PC-9 (cell line): ENCODE data around the gene AUP1. TPM values are rescaled to one million over a fixed set of nuclear protein-coding genes. Genes with fewer than 3 reads are reported as not detected.

Experiments
- BruUV-seq: library from RNA; stranded (reverse); fragments of 400-500 nt; replicated peaks from 2 replicates; lab custom pipeline; 2021; lab: Mats Ljungman, UMichigan
- CTCF ChIA-PET: fragments of 300-600 bp; sonication (Branson Sonifier 250); formaldehyde crosslinking; loops from one replicate; lab custom pipeline; 2022; ENCODE audit warnings: antibody characterized with exemption; lab: Charles Lee
- POLR2A ChIA-PET: fragments of 300-600 bp; sonication (Branson Sonifier 250); formaldehyde crosslinking; loops from one replicate; lab custom pipeline; 2022; ENCODE audit warnings: antibody characterized with exemption; ENCODE audit not compliant: unreplicated experiment; lab: Charles Lee
- DNase-seq, 2 experiments: peaks; one replicate each; pipeline versions ENCODE4 v3.0.0 to v3.0.0-alpha.2; 2015 to 2022; ENCODE audit warnings: mixed read lengths in 1 of 2
- H2AFZ ChIP-seq: fragments of 200-600 bp; sonication (generic); 2 replicates; pipeline ENCODE4 v1.8.1; 2017; ENCODE audit warnings: antibody characterized with exemption
- H3F3A ChIP-seq: fragments of 200-600 bp; sonication (generic); 2 replicates; pipeline ENCODE4 v1.8.1; 2017; ENCODE audit warnings: antibody characterized with exemption, mild to moderate bottlenecking, low read depth; ENCODE audit not compliant: insufficient read depth
- H3K27ac ChIP-seq: fragments of 200-600 bp; sonication (generic); 2 replicates; pipeline ENCODE4 v1.6.1; 2016; ENCODE audit warnings: mixed run types
- H3K27me3 ChIP-seq: fragments of 200-600 bp; sonication (generic); 2 replicates; pipeline ENCODE4 v1.6.1; 2016; ENCODE audit warnings: low read depth, mixed run types; ENCODE audit not compliant: insufficient read depth
- H3K36me3 ChIP-seq: fragments of 200-600 bp; sonication (generic); 2 replicates; pipeline ENCODE4 v1.6.1; 2016; ENCODE audit warnings: low read depth, mixed run types
- H3K4me1 ChIP-seq: fragments of 200-600 bp; sonication (generic); replicated peaks from 2 replicates; pipeline ENCODE4 v1.6.1; 2016; ENCODE audit warnings: mixed run types; ENCODE audit not compliant: insufficient read depth
- H3K4me2 ChIP-seq: fragments of 200-600 bp; sonication (generic); 2 replicates; pipeline ENCODE4 v1.6.1; 2017; ENCODE audit warnings: mixed run types
- H3K4me3 ChIP-seq: fragments of 200-600 bp; sonication (generic); 2 replicates; pipeline ENCODE4 v1.6.1; 2016; ENCODE audit warnings: mixed run types
- H3K79me2 ChIP-seq: fragments of 200-600 bp; sonication (generic); 2 replicates; pipeline ENCODE4 v1.6.1; 2017; ENCODE audit warnings: low read depth, mixed run types
- H3K9me2 ChIP-seq: fragments of 200-600 bp; sonication (generic); 2 replicates; pipeline ENCODE4 v1.8.1; 2017; ENCODE audit warnings: mild to moderate bottlenecking; ENCODE audit not compliant: insufficient read depth
- H3K9me3 ChIP-seq: fragments of 200-600 bp; sonication (generic); 2 replicates; pipeline ENCODE4 v1.8.1; 2016; ENCODE audit warnings: low read depth; ENCODE audit not compliant: insufficient read depth
- H4K20me1 ChIP-seq: fragments of 200-600 bp; sonication (generic); 2 replicates; pipeline ENCODE4 v1.8.1; 2017; ENCODE audit not compliant: insufficient read depth
- EZH2 ChIP-seq: fragments of 200-600 bp; sonication (generic); IDR thresholded peaks from 2 replicates; pipeline ENCODE4 v1.8.0; 2017; ENCODE audit warnings: antibody characterized with exemption, low read depth
- intact Hi-C: fragments of 100-400 bp; cut with micrococcal nuclease; formaldehyde crosslinking; loops from one replicate; pipeline ENCODE4 v1.10.0; 2022; ENCODE audit not compliant: unreplicated experiment
- total RNA-seq: library from RNA; stranded (reverse); gene quantifications from 2 replicates; pipeline ENCODE4 v1.2.3, GENCODE V29; 2021
- TF ChIP-seq, protein P1 (sequence below): fragments of 200-600 bp; sonication (generic); conservative IDR thresholded peaks from 2 replicates; pipeline ENCODE4 v1.6.1; 2017; ENCODE audit warnings: mixed run types, antibody characterized with exemption, mild to moderate bottlenecking, moderate library complexity

The AUP1 gene
- total RNA-seq, 1 experiment from 2014 or later, result 84.0 TPM

DNA sequence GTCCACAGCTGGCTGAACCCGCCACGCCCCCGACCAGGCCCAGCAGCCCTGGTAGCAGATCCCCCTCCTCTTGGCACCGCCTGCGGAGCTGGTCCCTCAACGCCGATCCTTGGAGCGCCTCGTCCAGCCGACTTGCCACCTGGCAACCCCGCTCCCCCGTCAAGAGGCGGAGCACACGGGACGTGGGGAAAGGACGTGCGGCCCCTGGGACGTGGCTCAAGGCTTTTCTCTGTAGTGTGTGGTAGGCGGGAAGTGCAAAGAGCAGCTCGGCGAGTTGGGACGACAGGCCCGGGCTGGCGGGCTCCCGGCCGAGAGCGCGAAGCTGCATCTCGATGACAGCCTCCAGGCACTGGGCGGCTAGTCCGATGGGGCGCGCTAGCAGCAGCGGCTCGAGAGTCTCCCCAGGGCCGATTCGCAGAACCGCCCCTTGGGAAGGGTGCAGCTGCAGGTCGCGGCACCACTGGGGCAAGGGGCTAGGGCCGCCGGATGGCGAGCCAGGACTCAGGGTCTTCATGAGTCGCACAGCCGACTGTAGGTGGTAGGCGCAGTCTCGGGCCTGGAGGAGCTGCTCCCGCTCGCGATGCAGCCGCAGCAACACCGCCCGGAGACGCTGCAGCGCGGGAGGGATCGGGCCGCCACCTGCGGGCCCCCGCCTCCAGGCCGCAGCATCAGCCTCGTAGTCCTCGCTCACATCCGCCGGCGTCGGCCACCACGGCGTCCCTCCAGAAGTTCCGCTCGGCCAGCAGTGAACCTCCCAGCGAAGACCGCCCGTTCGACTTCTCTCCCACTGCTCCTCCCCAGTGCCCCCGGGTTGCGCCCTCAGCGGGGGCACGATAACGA, 47.3 kb downstream of the AUP1 start:
- H3K36me3 ChIP-seq, result peaks cover 12% of the 10 kb centered on the region
- no peaks in the 10 kb centered on the region for H4K20me1 ChIP-seq
- H2AFZ ChIP-seq, result peak overlapping the region; percentile 94
- H3K27me3 ChIP-seq, result no peaks in the 10 kb centered on the region
- ChIA-PET POLR2A (interaction anchor here (0.6 to 0.7 kb wide), 3 partner anchors 23 to 1097 kb away, joined by 5 to 19 read pairs (median 8); partner anchors contain the start of gene ALMS1), CTCF (interaction anchor here (2.0 kb wide), 1 partner anchor 106 kb away, joined by 7 read pairs; no protein-coding TSS in a partner anchor)
- BruUV-seq, result TSS peak; percentile 28
- H3K9me3 ChIP-seq, result no peaks in the 10 kb centered on the region
- H3K79me2 ChIP-seq, result peaks cover 37% of the 10 kb centered on the region
- H3K4me3 ChIP-seq, result peak overlapping the region; percentile 92
- peaks cover 13% of the 10 kb centered on the region for H3K4me1 ChIP-seq
- peak overlapping the region; percentile 89 for H3K4me2 ChIP-seq
- peak in 1 of 2 experiments; percentile 34 for DNase-seq
- intact Hi-C loops, result loop anchor here (5.0 to 10.0 kb wide), 2 partner anchors 65 to 173 kb away; partner anchors contain the start of gene SEMA4F
- TF ChIP-seq, protein P1, sequence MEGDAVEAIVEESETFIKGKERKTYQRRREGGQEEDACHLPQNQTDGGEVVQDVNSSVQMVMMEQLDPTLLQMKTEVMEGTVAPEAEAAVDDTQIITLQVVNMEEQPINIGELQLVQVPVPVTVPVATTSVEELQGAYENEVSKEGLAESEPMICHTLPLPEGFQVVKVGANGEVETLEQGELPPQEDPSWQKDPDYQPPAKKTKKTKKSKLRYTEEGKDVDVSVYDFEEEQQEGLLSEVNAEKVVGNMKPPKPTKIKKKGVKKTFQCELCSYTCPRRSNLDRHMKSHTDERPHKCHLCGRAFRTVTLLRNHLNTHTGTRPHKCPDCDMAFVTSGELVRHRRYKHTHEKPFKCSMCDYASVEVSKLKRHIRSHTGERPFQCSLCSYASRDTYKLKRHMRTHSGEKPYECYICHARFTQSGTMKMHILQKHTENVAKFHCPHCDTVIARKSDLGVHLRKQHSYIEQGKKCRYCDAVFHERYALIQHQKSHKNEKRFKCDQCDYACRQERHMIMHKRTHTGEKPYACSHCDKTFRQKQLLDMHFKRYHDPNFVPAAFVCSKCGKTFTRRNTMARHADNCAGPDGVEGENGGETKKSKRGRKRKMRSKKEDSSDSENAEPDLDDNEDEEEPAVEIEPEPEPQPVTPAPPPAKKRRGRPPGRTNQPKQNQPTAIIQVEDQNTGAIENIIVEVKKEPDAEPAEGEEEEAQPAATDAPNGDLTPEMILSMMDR, result no peak
- no peak for TF ChIP-seq EZH2
- peaks cover 17% of the 10 kb centered on the region; the same call in 1 of the 2 replicates for H3F3A ChIP-seq
- H3K27ac ChIP-seq, result peak overlapping the region; percentile 53
- no peaks in the 10 kb centered on the region for H3K9me2 ChIP-seq

DNA sequence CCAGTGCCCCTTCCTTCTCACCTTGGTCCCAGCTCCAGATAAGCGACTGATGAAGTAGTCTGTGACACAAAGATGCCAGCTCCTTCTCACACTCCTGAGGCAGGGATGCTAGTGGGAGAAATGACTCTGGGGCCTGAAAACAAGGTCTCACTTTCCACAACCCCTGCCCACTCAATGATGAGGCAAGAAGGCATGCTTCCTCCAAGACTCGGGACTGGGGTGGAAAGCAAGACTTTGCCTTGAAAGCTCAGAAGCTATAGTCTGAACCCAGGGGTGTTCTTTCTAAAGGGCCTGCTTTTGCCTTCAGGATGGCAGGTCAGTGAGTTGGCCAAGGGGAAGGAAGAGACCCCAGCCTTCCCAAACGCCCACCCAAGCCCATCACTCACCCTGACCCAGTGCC, 48.1 kb downstream of the AUP1 start:
- Histone ChIP-seq H3K27me3 (no peaks in the 10 kb centered on the region), H3K27ac (no peak overlapping the region), H3K79me2 (peaks cover 37% of the 10 kb centered on the region), H3K4me2 (peak overlapping the region; percentile 89), H3F3A (peaks cover 20% of the 10 kb centered on the region; the same call in 1 of the 2 replicates), H3K4me3 (peak overlapping the region; percentile 92), H3K9me3 (no peaks in the 10 kb centered on the region), H3K36me3 (peaks cover 12% of the 10 kb centered on the region), H2AFZ (peak overlapping the region; percentile 94; the same call in 1 of the 2 replicates), H4K20me1 (no peaks in the 10 kb centered on the region), H3K9me2 (no peaks in the 10 kb centered on the region), H3K4me1 (peaks cover 13% of the 10 kb centered on the region)
- BruUV-seq, result no TSS peak
- intact Hi-C loops, result loop anchor here (5.0 to 10.0 kb wide), 2 partner anchors 66 to 173 kb away; partner anchors contain the start of gene SEMA4F
- TF ChIP-seq, protein P1, result no peak
- DNase-seq, result no peak
- ChIA-PET POLR2A (interaction anchor here (0.5 to 0.7 kb wide), 3 partner anchors 51 to 189 kb away, joined by 3 to 6 read pairs (median 4); no protein-coding TSS in a partner anchor), CTCF (no interaction called here)

Other genes with a start within 250 kb of the AUP1 start
- 1.2 TPM in 1 of 2 replicates, not detected in the other for gene SLC4A5, start 186.3 kb downstream of the AUP1 start, total RNA-seq
- gene DCTN1, start 149.4 kb downstream of the AUP1 start, total RNA-seq, result 130 and 147 TPM in 2 replicates
- 9.8 and 12.0 TPM in 2 replicates for gene C2orf81, start 108.1 kb downstream of the AUP1 start, total RNA-seq
- 46.7 and 53.0 TPM in 2 replicates for gene WDR54, start 108.0 kb downstream of the AUP1 start, total RNA-seq
- gene RTKN, start 87.8 kb downstream of the AUP1 start, total RNA-seq, result 58.9 and 63.4 TPM in 2 replicates
- 32.5 and 34.2 TPM in 2 replicates for gene INO80B, start 74.6 kb downstream of the AUP1 start, total RNA-seq
- gene WBP1, start 71.3 kb downstream of the AUP1 start, total RNA-seq, result 68.0 and 74.7 TPM in 2 replicates
- 70.5 and 88.8 TPM in 2 replicates for gene MOGS, start 64.3 kb downstream of the AUP1 start, total RNA-seq
- gene MRPL53, start 57.0 kb downstream of the AUP1 start, total RNA-seq, result 42.9 and 51.1 TPM in 2 replicates
- 16.8 and 19.8 TPM in 2 replicates for gene CCDC142, start 46.7 kb downstream of the AUP1 start, total RNA-seq
- 20.1 and 21.8 TPM in 2 replicates for gene TTC31, start 46.6 kb downstream of the AUP1 start, total RNA-seq
- gene LBX2, start 30.1 kb downstream of the AUP1 start, total RNA-seq, result 0.76 and 2.0 TPM in 2 replicates
- 24.9 and 31.3 TPM in 2 replicates for gene PCGF1, start 22.0 kb downstream of the AUP1 start, total RNA-seq
- 3.1 and 3.8 TPM in 2 replicates for gene TLX2, start 15.3 kb downstream of the AUP1 start, total RNA-seq
- 1.3 and 1.7 TPM in 2 replicates for gene DQX1, start 3.5 kb downstream of the AUP1 start, total RNA-seq
- gene HTRA2, start 227 bp upstream of the AUP1 start, total RNA-seq, result 23.2 and 23.5 TPM in 2 replicates
- gene LOXL3, start 24.2 kb upstream of the AUP1 start, total RNA-seq, result 3.1 and 5.0 TPM in 2 replicates
- gene DOK1, start 25.0 kb upstream of the AUP1 start, total RNA-seq, result 15.0 and 27.8 TPM in 2 replicates
- gene M1AP, start 118.6 kb upstream of the AUP1 start, total RNA-seq, result 4.5 and 7.7 TPM in 2 replicates
- gene SEMA4F, start 124.5 kb upstream of the AUP1 start, total RNA-seq, result 10.6 and 12.3 TPM in 2 replicates